ENCODE data around the gene HSD11B2.

DNA sequence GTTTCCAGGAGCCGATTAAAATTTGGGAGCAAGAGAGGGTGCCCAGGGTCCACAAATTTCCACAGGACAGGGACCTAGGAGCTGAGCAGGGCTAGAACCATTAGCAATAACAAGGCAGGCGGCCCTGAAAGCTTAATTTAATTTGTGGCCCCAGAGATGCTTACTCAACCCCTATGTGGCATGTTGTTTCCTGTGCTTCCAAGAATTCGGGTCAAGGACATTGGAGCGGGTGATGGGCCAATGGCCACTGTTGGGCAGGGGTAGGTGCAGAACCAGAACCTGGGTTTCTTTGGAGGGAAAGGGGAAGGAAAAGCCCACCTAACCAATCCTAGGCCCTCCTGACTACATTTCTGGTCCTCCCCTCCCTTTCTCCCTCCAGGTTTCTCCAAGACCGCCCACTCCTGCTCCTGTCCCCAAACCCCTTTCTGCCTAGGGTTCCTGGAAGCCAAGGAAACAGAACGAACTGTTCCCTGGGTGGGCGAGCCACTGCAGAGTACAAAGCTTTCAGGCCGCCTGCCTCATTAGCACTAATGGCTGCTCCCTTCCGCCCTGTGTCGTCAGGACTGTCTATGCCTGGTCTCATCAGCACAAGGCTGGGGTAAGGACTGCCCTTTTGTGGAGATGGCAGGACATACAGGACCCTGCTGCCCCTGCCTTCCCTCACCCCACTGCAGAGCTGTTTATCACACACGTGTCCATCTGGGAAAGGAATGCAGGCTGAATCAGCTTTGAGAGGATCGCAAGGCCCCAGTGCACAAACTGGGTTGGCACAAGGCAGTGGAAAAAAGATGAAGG is 53.0 kb downstream of the HSD11B2 start:
- TF ChIP-seq YY1 (IDR thresholded peaks at IDR 0.05; ENCODE audit: insufficient read depth, insufficient read length) (no peak), ZNF274 (IDR thresholded peaks at IDR 0.05; ENCODE audit: low read depth, low read length) (no peak)

Data from NT2/D1 (cell line).